Esophagus muscularis mucosa (tissue), 4 donors: ENCODE data around the gene ANKRD13B. TPM values are rescaled to one million over a fixed set of nuclear protein-coding genes. Genes with fewer than 3 reads are reported as not detected.

Experiments used
- DNase-seq: peaks from one replicate; pipeline ENCODE4 v3.0.0-alpha.2; 2017; ENCODE audit errors: extremely low spot score
- H3K27ac ChIP-seq, 4 donors: fragments of 200-600 bp; sonication (generic); replicated peaks in 1 of 4; 1 replicate in 3 of 4; 2 replicates in 1 of 4; pipeline ENCODE4 v1.5.1; 2016 to 2019; ENCODE audit warnings: mild to moderate bottlenecking in 1 of 4
- H3K27me3 ChIP-seq, 4 donors: fragments of 200-600 bp; sonication (generic); one replicate each; pipeline versions ENCODE4 v1.5.1 to v1.6.0; 2016 to 2019
- H3K36me3 ChIP-seq, 4 donors: fragments of 200-600 bp; sonication (generic); one replicate each; pipeline ENCODE4 v1.5.1; 2016 to 2019
- H3K4me1 ChIP-seq, 4 donors: fragments of 200-600 bp; sonication (generic); one replicate each; pipeline ENCODE4 v1.5.1; 2016 to 2019
- H3K4me3 ChIP-seq, 4 donors: fragments of 200-600 bp; sonication (generic); 1 replicate in 2 of 4; 2 replicates in 2 of 4; pipeline ENCODE4 v1.5.1; 2016 to 2019; ENCODE audit warnings: mild to moderate bottlenecking in 4 of 4, moderate library complexity in 1 of 4
- H3K9me3 ChIP-seq, 4 donors: fragments of 200-600 bp; sonication (generic); 1 replicate in 3 of 4; 2 replicates in 1 of 4; pipeline ENCODE4 v1.5.1; 2016 to 2019
- CTCF ChIP-seq, 3 experiments: fragments of 200-600 bp in 2 of 3; fragments of 450-650 bp in 1 of 3; sonication (generic) in 2 of 3; IDR thresholded peaks; one replicate each; pipeline ENCODE4 v1.5.1; 2017 to 2019; ENCODE audit warnings: antibody characterized with exemption in 3 of 3, mild to moderate bottlenecking in 2 of 3, moderate library complexity in 1 of 3
- EP300 ChIP-seq: sonication (generic); formaldehyde crosslinking; IDR thresholded peaks from one replicate; pipeline ENCODE4 v1.6.1; 2017; ENCODE audit warnings: antibody characterized with exemption
- POLR2A ChIP-seq: fragments of 450-650 bp; IDR thresholded peaks from one replicate; pipeline ENCODE4 v1.6.1; 2017; ENCODE audit warnings: antibody characterized with exemption, moderate library complexity, mild to moderate bottlenecking, low read depth
- POLR2AphosphoS5 ChIP-seq, 2 donors: sonication (generic); formaldehyde crosslinking; IDR thresholded peaks; one replicate each; pipeline ENCODE4 v1.6.1; 2017; ENCODE audit warnings: antibody characterized with exemption in 2 of 2
- WGBS: methylation state at CpG from one replicate; pipeline ENCODE4 v1.1.5; 2018; 5-methylcytosine and 5-hydroxymethylcytosine counted together
- intact Hi-C: fragments of 100-400 bp; cut with DNase I; formaldehyde crosslinking; loops from one replicate; pipeline ENCODE4 v1.15.1; 2023
- total RNA-seq, 4 donors: library from RNA; depleted of rRNA; stranded (reverse); fragments of >200 nt; gene quantifications; one replicate each; pipeline versions ENCODE4 v1.1.0 to v1.2.1, GENCODE V29; 2016

Gene ANKRD13B
- total RNA-seq, 4 donors from 2014 or later = 8.0 to 16.1 (median 13.4) TPM

- TF ChIP-seq POLR2A (no peak), EP300 (no peak), POLR2AphosphoS5 (IDR thresholded peaks at IDR 0.05) (no peak), CTCF (IDR thresholded peaks at IDR 0.05) (no peak)
- no peaks in the 10 kb centered on the region for H3K36me3 ChIP-seq
- no peak for DNase-seq
- H3K27me3 ChIP-seq = peaks cover 0 to 6% (median 0%) of the 10 kb centered on the region in 4 donors
- H3K9me3 ChIP-seq = no peaks in the 10 kb centered on the region
- intact Hi-C loops = loop anchor here (5.0 to 10.0 kb wide), 2 partner anchors 32 to 160 kb away; no protein-coding TSS in a partner anchor
- 74% methylated on average over 13 of the region's 16 CpGs for WGBS
- peak overlapping the region in 2 of 4 donors; percentile 32 to 72 for H3K27ac ChIP-seq
- H3K4me3 ChIP-seq = peak overlapping the region in 3 of 4 donors; percentile 48 to 55 (median 49)
- peaks cover 69 to 71% (median 69%) of the 10 kb centered on the region in 4 donors for H3K4me1 ChIP-seq
These were observed 21.6 kb downstream of the ANKRD13B start for GRCh38 chr17:29614349-29615047.

GRCh38 chr17:29615048-29615385, 22.1 kb downstream of the ANKRD13B start:
- H3K36me3 ChIP-seq = no peaks in the 10 kb centered on the region
- no peak for DNase-seq
- intact Hi-C loops = loop anchor here (5.0 to 10.0 kb wide), 2 partner anchors 33 to 160 kb away; no protein-coding TSS in a partner anchor
- peaks cover 0 to 6% (median 0%) of the 10 kb centered on the region in 4 donors for H3K27me3 ChIP-seq
- H3K4me3 ChIP-seq = peak overlapping the region; percentile 48 to 55 (median 50)
- WGBS = 35% methylated on average over 15 of the region's 15 CpGs
- no peaks in the 10 kb centered on the region for H3K9me3 ChIP-seq
- TF ChIP-seq EP300 (no peak), POLR2AphosphoS5 (IDR thresholded peaks at IDR 0.05) (no peak), CTCF (IDR thresholded peaks at IDR 0.05) (no peak)
- peaks cover 74 to 76% (median 75%) of the 10 kb centered on the region in 4 donors for H3K4me1 ChIP-seq
- H3K27ac ChIP-seq = peak overlapping the region; percentile 32 to 72 (median 66)

GRCh38 chr17:29615492-29616299, 22.8 kb downstream of the ANKRD13B start:
- Histone ChIP-seq H3K27ac (peak overlapping the region; percentile 32 to 72 (median 66)), H3K36me3 (no peaks in the 10 kb centered on the region), H3K4me1 (peaks cover 81 to 83% (median 81%) of the 10 kb centered on the region in 4 donors), H3K4me3 (peak overlapping the region; percentile 48 to 55 (median 50)), H3K27me3 (peaks cover 0 to 6% (median 0%) of the 10 kb centered on the region in 4 donors), H3K9me3 (no peaks in the 10 kb centered on the region)
- WGBS = 17% methylated on average over 15 of the region's 74 CpGs
- DNase-seq = peak; percentile 96
- intact Hi-C loops = loop anchor here (5.0 to 10.0 kb wide), 2 partner anchors 33 to 159 kb away; no protein-coding TSS in a partner anchor
- TF ChIP-seq POLR2A (no peak), POLR2AphosphoS5 (IDR thresholded peaks at IDR 0.05) (peak; percentile 79 to 86)

- peak overlapping the region in 3 of 4 donors; percentile 62 to 72 (median 69) for H3K27ac ChIP-seq
These were observed 23.5 kb downstream of the ANKRD13B start for GRCh38 chr17:29616300-29617048.

More at GRCh38 chr17:29616300-29617048, 23.5 kb downstream of the ANKRD13B start:
- Histone ChIP-seq H3K27me3 (peaks cover 0 to 6% (median 0%) of the 10 kb centered on the region in 4 donors), H3K9me3 (no peaks in the 10 kb centered on the region), H3K4me1 (peaks cover 89 to 90% (median 89%) of the 10 kb centered on the region in 4 donors), H3K36me3 (no peaks in the 10 kb centered on the region), H3K4me3 (peak overlapping the region; percentile 48 to 55 (median 50))
- TF ChIP-seq CTCF (IDR thresholded peaks at IDR 0.05) (no peak), EP300 (no peak), POLR2AphosphoS5 (IDR thresholded peaks at IDR 0.05) (no peak), POLR2A (no peak)
- WGBS = 54% methylated on average over 19 of the region's 32 CpGs
- no peak for DNase-seq
- intact Hi-C loops = loop anchor here (5.0 to 10.0 kb wide), 2 partner anchors 34 to 158 kb away; no protein-coding TSS in a partner anchor
